GM18519 (cell line): ENCODE measurements around the gene SPATS2L.

ENCODE experiments used
- ATAC-seq: cut with Tn5 transposase; IDR thresholded peaks from one replicate; pipeline ENCODE4 v1.9.1; 2021; ENCODE audit warnings: mild to moderate bottlenecking, moderate library complexity; ENCODE audit not compliant: unreplicated experiment, low FRiP score

Gene SPATS2L

DNA sequence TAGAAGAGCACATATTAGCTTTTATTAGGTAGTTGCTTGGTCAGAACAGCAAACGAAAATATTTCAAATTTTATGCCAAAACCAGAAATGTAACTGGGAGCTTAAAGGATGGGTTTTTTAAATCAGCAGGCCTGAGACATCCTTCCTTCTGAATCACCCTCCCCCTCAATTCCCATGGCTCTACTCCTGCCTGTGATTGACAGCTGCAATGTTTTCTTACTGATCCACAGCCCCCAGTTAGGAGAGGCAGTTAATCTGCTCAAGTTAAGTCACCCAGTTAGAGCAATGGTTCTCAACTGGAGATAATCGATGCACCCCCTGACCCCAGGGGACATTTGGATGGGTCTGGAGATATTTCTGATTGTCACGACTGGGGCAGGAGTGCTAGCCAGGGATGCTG, 178.4 kb downstream of the SPATS2L start:
- ATAC-seq, result no peak

DNA sequence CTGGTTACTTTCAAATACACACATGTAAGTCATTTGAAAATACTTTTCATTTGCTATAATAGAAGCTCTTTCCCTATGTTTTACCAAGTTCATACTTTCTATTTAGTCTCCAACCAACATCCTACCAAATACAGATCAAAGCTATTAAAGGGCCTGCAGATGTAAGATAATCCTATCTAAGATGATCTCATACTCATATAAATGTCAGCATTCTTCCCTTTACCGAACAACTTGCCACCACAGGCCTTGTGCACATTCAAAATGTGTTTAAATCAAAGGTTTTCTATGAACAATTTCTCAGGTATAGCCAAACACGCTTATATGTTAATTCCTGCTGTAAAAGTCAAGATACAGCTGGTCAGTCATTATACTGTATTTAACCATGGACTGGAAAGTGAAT, 180.0 kb downstream of the SPATS2L start:
- ATAC-seq, result no peak

DNA sequence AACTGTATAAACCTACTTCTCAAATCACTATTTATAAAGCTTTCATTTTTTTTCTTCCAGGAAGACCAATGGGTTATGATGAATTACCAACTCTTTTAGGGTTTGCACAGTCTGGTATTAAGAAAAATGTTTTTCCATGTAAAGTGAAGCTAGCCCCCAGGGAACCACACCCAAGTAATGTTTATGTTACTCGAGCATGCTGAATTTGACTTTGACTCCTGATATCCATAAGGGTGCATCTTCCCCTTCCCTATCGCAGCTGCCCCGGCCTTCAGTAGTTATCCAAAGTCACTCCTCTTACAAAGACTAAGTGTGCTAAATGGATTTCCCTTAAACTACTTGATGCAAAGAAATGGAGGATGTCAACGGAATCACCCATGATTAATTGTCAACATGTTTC, 181.7 kb downstream of the SPATS2L start:
- ATAC-seq, result no peak

DNA sequence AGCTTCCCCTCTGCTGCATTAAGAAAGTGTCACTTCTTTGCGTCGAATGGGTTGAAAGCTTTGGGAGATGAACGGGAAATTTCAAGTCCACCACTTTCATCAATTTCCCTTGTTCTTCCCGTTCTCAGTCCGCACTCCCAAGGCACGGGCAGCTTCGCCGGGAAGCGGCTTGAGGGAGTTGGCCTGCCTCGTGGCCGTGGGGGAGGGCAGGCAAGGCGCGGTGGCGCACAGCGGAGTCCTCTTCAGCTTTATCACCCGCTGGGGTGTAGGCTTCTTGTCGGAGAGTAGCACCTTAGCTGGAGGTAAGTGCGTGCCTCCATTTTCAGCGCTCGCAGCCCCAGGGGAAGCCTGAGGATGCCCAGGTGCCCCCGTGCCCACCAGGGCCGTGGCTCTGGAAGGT, 183.5 kb downstream of the SPATS2L start:
- ATAC-seq, result no peak

DNA sequence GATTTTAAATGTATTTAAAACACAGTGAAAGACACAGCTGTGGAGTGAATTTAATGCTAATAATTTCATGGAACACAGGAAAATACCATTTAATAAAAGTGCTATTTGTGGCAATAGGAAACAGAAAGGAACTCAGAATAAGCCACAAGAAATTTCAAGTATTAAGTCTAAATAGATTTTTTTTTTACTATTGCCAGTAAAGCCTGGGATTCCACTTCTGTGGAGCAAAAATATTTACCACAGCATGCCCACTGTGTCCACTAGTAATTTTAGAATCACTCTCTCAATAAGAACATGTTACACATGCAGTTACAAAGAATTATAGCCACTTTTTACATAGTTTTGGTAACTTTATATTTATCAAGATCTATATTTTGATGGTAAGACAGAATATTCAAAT, 186.2 kb downstream of the SPATS2L start:
- ATAC-seq, result no peak

DNA sequence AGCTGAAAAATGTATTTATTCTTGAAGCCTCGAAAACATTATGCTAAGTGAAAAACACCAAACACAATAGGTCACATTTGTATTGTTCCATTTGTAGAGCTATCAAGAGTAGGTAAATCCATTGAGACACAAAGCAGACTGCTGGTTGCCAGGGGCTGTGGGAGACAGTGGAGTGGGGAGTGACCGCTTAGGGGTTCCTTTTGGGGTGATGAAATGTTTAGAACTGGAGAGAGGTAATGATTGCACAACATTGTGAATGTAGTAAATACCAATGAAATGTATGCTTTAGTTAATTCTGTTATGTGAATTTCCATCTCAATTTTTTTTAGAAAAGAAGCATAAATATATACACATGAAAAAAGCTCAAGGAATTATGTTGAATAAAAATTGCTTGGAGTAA, 187.6 kb downstream of the SPATS2L start:
- ATAC-seq, result no peak

DNA sequence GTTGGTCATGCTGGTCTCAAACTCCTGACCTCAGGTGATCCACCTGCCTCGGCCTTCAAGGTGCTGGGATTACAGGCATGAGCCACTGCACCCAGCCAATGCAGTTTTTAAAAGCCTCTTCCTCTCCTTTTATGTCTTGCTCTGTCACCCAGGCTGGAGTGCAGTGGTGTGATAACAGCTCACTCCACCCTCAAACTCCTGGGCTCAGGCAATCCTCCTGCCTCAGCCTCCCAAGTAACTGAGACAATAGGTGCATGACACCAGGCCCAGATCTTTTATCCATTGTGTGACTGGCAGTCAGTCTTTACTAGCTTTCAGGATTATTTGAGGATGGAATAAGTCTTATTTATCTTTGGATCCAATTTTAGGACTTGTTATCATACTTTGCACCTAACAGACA, 190.2 kb downstream of the SPATS2L start:
- no peak for ATAC-seq

DNA sequence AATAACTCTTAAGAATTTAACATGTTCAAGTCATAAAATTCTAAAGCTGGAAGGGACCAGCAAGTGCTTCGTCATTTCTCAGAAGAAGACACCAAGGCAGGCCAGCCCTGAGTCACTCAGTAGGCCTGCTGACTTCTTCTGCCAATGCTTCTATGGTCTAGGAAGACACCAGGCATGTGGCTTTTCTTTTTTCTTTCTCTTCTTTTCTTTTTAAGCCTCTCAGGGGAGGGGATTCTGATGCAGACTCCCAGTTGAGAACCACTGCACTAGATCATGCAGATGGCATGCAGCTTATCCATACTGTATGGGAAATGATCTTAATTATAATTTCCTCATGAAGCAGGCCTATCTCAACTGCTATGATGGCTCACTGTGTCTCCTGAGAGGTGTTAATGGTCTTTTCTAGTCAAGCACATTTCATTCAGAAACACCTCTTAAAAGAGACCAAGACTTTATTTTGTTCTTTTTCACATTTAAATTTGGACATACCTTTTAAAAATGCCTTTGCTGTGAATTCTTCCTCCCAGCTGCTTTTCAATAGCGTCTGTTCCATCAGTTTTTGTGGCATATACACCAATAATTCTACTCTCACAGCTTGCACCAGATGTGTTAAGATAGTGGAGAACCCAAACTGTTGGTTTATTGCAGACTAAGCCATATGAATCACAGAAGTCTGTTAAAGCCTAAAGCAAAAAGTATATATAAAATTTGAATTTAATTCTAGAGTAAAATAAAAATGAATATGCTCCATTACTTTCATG, 192.1 kb downstream of the SPATS2L start:
- ATAC-seq, result no peak

DNA sequence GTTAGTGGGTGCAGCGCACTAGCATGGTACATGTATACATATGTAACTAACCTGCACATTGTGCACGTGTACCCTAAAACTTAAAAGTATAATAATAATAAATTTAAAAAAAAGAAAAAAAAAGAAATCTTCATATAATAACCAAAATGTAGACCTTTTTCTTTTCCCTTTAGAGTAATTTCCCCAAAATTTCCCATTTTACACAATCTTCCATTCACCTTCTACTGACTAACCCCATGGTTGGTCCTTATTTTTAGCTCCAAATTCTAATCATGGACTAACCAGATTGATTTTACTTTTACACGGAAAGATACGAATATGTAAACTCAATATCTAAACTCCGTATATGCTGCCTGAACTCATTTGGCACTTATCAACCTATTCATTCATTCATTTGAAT, 195.7 kb downstream of the SPATS2L start:
- ATAC-seq, result no peak

DNA sequence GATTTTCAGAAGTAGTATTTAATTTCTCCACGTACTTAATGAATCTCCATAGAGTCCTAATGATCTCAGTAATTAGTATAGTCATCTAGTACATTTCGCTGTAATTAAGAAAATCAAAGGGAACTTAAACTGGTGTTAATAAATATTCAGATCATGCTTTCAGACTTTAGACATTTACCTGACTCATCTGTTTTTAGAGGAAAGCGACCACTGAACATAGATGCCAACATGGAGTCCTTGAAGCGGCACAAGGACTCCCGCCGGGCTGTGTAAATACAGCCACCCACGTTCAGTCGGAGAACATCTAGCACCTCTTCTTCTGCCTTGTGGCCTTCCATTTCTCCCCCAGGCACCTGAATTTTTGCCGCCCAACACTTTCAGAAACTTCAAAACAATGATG, 200.2 kb downstream of the SPATS2L start:
- ATAC-seq, result no peak

DNA sequence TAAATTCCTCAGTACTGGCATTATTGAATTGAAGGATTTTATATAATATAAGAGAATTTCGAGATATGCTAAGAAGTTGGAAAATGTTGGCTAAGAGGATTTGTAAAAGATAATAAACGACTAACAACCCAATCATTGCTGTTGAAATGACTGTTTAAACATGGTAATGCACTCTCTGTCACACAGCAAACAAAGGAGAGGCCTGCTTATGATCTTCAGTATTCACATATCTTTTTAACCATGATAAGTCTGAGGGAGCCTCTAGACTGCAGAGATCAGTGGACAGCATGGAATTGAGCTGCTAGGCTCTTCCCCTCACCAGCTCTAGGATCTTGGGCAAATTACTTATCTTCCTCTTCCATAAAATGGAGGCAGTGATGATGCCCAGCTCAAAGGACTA, 200.7 kb downstream of the SPATS2L start:
- no peak for ATAC-seq

DNA sequence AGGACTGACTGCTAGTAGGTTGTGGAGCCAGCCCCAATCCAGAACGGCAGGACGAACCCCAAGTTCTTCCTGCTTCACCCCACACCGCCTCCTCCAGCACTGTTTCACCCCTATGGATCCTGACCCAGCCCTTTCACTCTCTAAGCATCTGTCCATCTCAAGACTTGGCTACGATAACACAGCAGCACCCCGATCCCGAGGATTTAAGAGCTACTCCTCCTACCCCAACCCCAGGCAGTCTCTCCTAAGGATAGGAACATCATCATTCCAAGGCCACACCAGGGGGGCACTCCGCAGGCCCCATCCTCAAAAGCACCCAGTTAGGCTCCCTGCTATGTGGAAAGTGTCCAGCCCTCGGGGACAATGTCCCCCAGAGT, 202.7 kb downstream of the SPATS2L start:
- ATAC-seq, result no peak

DNA sequence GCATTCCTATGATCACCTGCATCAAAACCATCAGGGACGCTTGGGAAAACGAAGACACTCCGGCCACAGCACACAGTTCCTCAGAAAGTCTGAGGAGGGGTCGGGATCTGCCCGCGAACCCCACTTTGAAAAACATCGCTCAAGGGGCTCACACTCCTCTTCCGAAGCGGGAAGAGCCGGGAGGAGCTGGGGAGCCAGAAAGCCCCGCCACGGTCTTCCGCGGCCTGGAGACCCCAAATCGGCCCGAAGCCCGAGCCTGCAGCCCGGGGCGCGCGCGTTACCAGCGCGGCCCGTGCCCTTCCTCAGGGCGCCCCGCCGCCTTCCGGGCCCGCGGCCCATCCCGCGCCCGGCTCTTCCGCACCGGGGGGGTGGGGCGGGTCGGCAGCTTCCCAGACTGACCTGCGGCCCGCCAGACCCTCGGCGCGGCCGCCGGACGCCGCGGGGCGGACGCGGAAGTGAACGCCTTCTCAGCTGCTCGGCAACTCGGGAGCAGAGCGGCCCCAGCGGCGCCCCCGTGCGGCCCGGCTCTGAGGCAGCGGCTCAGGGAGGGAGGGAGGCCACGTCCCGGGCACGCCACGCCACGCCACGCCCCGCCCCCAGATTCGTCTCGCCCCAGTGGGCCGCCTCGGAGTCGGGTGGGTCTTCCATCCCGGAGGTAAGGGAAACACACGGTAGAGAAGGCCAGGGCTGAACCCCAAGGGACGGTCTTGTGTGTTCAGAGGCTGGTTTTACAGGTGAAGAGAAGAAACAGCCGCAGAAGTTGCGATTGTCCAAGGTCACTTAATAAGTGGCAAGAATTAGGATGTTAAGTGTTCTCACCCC, 203.3 kb downstream of the SPATS2L start, which contains the start of gene KCTD18:
Gene KCTD18 (minus strand): TSS at position 457 of the 822 bp plus-strand sequence. CDS start 3,052 bp downstream, outside the sequence.
- ATAC-seq, result peak; percentile 97

DNA sequence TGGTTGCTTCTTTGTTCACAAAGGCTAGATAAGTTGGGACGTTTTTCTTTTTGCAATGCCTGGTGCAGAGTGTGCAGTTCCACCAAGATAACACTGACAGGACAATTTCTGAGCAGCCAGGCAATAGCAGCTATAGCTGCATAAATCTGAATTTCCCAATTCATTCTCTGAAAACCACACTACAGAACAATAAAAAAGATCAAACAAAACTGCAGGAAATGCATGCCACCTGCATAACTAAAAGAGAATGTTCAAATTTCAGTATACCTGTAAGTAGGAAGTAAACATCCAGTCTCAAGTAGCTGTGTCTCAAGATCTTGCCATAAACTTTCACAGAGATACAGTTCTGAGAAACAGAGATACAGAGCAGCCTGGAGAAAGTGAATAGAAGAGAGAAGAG, 208.7 kb downstream of the SPATS2L start:
- no peak for ATAC-seq

DNA sequence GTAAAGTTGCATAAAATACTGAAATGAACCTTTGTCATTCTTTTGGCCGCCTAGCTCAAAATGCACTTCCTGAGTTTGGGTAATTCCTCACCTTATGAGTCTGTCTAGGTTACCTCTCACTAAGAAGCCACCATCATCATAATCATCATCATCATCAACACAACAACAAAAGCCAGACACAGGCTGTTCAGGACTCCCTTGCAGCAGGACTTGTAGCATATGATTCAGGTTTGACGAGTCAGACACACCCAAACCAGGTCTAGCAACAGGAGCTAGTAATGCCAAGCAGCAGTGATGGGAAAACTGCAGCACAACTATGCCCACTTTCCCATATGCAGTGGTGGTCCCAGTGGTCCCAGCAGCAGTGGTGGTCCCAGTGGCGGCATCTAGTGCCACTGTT, 216.7 kb downstream of the SPATS2L start:
- ATAC-seq, result no peak

DNA sequence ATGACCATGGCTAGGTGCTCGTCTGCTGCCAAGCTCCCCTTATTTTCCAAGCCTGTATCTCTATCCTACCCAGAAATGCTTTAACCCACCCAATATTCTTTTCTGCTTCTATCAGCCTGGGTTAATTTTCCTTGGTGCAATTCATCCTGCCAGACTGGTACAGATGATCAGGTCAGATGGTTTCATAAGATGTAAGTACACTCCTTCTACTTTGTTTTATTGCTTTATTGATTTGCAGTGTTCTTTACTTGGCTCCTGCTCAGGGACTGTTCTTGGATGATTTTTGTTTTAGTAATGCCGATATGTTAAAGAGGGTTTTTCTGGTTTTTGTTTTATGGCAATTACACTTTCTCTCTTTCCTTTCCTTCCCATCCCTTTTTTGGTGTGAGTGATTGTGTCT, 217.1 kb downstream of the SPATS2L start:
- ATAC-seq, result no peak

DNA sequence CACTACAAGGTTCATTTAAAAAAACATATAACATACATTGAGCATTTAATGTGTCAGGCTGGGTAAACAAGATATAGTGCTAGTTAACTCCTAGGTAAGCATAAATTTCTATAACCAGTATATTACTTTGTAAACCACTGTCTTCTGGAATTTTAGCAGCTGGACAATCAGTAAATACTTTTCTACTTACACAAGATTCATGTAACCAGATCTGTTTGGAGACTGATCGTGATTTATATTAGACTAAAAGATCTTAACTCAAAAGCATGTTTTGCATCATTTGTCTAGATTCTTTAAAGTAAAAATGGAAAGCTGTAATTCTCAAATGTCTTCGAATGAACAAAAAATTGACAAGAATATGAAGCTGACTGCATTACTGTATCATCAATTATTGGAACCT, 218.6 kb downstream of the SPATS2L start:
- ATAC-seq, result no peak

DNA sequence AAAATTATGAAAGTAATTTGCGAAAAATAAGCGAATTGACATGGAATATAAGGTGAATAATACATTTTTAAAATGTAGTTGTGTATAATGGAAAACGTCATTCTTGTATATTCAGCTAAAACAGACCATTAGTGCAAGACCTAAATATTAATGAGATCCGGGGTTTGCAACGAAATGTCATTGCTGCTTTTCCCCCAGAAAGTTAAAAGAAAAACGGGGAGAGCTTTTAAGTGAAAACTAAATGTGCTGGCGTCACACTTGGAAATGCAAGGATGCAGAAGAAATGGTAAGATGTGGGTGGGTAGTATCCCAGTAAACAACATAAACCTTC, 219.0 kb downstream of the SPATS2L start:
- ATAC-seq, result no peak

DNA sequence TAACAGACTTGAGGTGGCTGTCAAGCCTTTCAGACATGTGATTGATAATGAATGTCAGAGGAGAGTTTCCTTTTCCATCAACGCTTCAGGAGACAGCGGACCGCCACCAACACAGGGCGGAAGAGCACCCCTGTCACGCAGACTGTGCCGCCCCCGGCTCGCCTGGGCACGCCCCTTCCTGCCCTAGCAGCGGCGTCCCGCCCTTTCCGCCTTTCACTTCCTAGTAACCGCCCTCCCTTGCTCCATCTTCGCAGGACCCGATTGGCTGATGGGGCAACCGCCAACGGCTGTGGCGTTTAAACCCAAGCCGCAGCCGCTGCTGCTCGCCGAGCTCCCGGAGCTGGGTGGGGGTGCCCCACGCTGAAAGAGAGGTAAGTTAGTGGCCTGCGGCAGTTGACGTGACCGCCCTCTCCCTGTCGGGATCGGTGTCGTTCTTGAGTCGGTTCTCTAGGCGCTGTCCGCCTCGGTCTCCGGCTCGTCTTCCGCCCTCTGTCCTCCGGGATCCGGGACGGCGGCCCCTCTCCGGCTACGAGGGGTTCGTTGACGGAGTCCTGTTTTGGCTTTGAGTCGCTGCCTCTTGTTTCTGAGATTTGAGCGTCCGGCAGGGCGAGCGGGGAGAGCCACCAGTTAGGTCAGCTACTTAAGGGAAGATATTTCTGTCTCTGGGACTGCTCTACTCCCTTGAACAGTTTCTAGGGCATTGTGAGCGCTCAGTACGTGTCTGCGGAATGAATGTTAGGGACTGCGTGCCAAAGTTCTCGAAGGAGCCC, 219.6 kb downstream of the SPATS2L start, which contains the start of gene SGO2:
Gene SGO2 (plus strand): TSS at position 326 of the 770 bp plus-strand sequence. CDS start 6,769 bp downstream, outside the sequence.
- ATAC-seq, result peak; percentile 99

DNA sequence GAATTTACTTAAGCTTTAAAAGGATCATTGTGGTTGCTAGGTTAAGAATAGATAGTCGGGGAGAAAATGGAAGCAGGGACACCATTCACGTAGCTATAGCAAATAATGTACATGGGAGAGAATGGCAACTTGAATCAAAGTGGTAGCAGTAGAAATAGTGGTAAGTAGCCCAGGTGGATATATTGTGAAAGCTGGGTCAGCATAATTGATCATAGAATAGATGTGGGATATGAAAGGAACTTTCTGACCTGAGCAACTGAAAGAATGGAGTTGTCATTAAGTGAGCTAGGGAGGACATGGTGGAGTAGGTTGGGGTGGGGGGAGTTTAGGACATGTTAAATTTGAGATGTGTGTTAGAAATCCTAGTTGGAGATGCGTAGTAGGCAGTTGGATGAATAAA, 221.7 kb downstream of the SPATS2L start:
- ATAC-seq, result no peak
